ENCODE data around the gene FHIT. TPM values are rescaled to one million over a fixed set of nuclear protein-coding genes. Genes with fewer than 3 reads are reported as not detected.

FHIT gene
- total and polyA plus RNA-seq, 2 experiments from 2014 or later = 0.22 to 0.90 TPM

DNA sequence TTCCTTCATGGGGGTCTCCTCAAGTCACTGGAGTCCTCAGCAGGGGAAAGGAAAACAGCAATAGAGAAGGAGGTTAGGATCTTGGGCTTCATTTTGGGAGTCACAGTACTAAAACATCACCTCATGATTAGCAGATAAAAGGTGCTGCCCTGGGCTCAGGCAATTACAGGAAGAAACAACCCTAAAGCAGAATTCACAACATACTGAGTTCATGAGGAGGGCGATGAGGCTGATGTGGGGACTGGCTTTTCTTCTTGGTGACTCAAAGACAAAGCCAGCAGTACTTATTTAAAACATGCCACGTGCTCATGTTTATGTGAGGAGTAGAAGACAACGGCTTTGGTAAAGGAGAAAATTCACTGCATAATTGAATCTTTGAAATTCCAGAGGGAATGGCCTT lies 1379.1 kb downstream of the FHIT start:
- in situ Hi-C loops (cut with MboI) = loop anchor here (25.0 kb wide), 3 partner anchors 285 to 1060 kb away; no protein-coding TSS in a partner anchor
- H3K79me2 ChIP-seq (ENCODE audit: insufficient read depth) = no peaks in the 10 kb centered on the region
- no peak overlapping the region for H3K4me3 ChIP-seq

DNA sequence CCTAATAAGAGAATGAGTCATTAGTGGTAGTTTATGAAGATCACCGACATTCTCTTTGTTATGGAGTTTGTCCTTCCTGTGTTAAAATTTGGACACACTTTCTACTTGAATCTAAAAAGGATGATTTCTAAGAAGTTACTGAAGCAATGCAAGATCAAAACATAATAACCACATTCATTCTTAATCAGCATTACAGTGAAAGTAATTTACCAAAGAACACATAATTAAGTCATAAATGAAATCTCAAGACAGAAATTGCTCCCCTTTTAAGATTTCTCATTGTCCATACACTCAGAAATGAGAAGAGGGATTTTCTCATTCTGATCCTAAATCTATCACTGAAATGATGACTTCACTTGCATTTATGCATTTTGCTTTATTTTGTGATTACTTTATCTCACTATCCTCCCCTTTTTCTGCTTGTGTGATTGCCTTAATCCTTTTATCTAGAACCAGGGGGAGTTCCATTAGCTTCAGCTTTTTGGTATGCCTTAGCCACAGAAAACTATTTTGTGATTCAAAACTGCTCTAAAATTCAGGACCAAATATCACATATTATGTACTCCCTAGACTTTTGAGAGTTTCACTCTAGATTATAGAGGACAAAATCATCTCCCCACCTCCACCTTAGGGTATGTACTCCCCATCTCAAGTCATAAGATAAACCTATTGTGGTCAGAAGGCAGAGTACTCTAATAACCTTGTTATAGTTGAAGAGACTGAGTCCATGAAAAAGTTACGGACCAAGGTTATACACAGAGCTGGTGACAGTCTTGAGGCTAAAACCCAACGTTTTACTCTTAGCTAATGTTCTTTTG lies 1383.9 kb downstream of the FHIT start:
- H3F3A ChIP-seq (ENCODE audit: insufficient read depth) = no peaks in the 10 kb centered on the region
- DNase-seq = no peak
- H4K20me1 ChIP-seq (ENCODE audit: insufficient read depth) = no peaks in the 10 kb centered on the region
- TF ChIP-seq EZH2phosphoT487 (IDR thresholded peaks at IDR 0.05; ENCODE audit: insufficient read depth, low read depth) (no peak), EZH2 (IDR thresholded peaks at IDR 0.05; ENCODE audit: insufficient read depth, poor library complexity, severe bottlenecking) (no peak)
- H3K4me3 ChIP-seq = no peak overlapping the region
- H3K9ac ChIP-seq = no peak overlapping the region
- no peaks in the 10 kb centered on the region for H3K9me3 ChIP-seq (ENCODE audit: low read depth)
- 50 to 53% methylated on average over 3 of the region's 3 CpGs for WGBS, 2 experiments (ENCODE audit: low coverage in 1 of 2, low lambda C conversion rate in 2 of 2, missing lambda C conversion rate in 2 of 2)
- no peaks in the 10 kb centered on the region for H3K9me2 ChIP-seq (ENCODE audit: insufficient read depth)
- no peak overlapping the region for H3K27ac ChIP-seq
- H3K79me2 ChIP-seq (ENCODE audit: insufficient read depth) = no peaks in the 10 kb centered on the region
- H3K27me3 ChIP-seq (replicated peaks; ENCODE audit: insufficient read depth) = no peaks in the 10 kb centered on the region; the same call in 1 of the 2 replicates
- no peak overlapping the region for H3K4me2 ChIP-seq (ENCODE audit: unreplicated experiment)
- H3K36me3 ChIP-seq (ENCODE audit: low read depth) = no peaks in the 10 kb centered on the region
- no peaks in the 10 kb centered on the region for H3K4me1 ChIP-seq (ENCODE audit: insufficient read depth)
- in situ Hi-C loops (cut with MboI) = loop anchor here (25.0 kb wide), 3 partner anchors 280 to 1055 kb away; no protein-coding TSS in a partner anchor
- no peak overlapping the region for H2AFZ ChIP-seq

More for the DNA sequence above, 1379.1 kb downstream of the FHIT start:
- H3K36me3 ChIP-seq (ENCODE audit: low read depth) = no peaks in the 10 kb centered on the region
- 10 to 26% methylated on average over 3 of the region's 3 CpGs for WGBS, 2 experiments (ENCODE audit: low coverage in 1 of 2, low lambda C conversion rate in 2 of 2, missing lambda C conversion rate in 2 of 2)
- H3K27ac ChIP-seq = no peak overlapping the region
- no peak overlapping the region for H2AFZ ChIP-seq
- no peaks in the 10 kb centered on the region for H3K9me2 ChIP-seq (ENCODE audit: insufficient read depth)
- no peak overlapping the region for H3K4me2 ChIP-seq (ENCODE audit: unreplicated experiment)
- TF ChIP-seq EZH2phosphoT487 (IDR thresholded peaks at IDR 0.05; ENCODE audit: insufficient read depth, low read depth) (no peak), EZH2 (IDR thresholded peaks at IDR 0.05; ENCODE audit: insufficient read depth, poor library complexity, severe bottlenecking) (no peak)
- no peaks in the 10 kb centered on the region for H3K4me1 ChIP-seq (ENCODE audit: insufficient read depth)
- H3F3A ChIP-seq (ENCODE audit: insufficient read depth) = no peaks in the 10 kb centered on the region
- no peaks in the 10 kb centered on the region; the same call in 1 of the 2 replicates for H3K27me3 ChIP-seq (replicated peaks; ENCODE audit: insufficient read depth)
- DNase-seq = no peak
- H3K9me3 ChIP-seq (ENCODE audit: low read depth) = no peaks in the 10 kb centered on the region
- H3K9ac ChIP-seq = no peak overlapping the region
- no peaks in the 10 kb centered on the region for H4K20me1 ChIP-seq (ENCODE audit: insufficient read depth)

DNA sequence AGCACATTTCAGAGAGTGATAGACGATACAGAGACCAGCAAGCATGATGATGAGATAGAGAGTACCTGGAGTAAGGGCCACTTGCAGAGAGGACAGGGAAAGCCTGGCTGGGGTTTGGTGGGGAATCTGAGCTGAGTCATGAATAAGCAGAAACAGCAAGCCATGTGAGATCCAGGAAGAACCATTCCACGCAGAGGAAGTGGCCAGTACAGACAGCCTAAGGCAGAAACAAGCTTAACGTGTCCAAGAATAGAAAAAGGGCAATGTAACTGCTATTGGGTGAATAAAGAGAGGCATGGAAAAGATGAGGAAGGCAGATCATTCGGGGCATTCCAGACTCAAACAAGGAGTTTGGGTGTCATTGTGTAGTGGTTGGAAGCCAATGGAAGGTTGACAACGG lies 1385.2 kb downstream of the FHIT start:
- H3K9me3 ChIP-seq (ENCODE audit: low read depth) = no peaks in the 10 kb centered on the region
- H2AFZ ChIP-seq = no peak overlapping the region
- H3F3A ChIP-seq (ENCODE audit: insufficient read depth) = no peaks in the 10 kb centered on the region
- no peak for DNase-seq
- no peak overlapping the region for H3K9ac ChIP-seq
- H3K79me2 ChIP-seq (ENCODE audit: insufficient read depth) = no peaks in the 10 kb centered on the region
- H3K9me2 ChIP-seq (ENCODE audit: insufficient read depth) = no peaks in the 10 kb centered on the region
- TF ChIP-seq EZH2 (IDR thresholded peaks at IDR 0.05; ENCODE audit: insufficient read depth, poor library complexity, severe bottlenecking) (no peak), EZH2phosphoT487 (IDR thresholded peaks at IDR 0.05; ENCODE audit: insufficient read depth, low read depth) (no peak)
- in situ Hi-C loops (cut with MboI) = loop anchor here (25.0 kb wide), 3 partner anchors 279 to 1054 kb away; no protein-coding TSS in a partner anchor
- H3K4me2 ChIP-seq (ENCODE audit: unreplicated experiment) = no peak overlapping the region
- no peak overlapping the region for H3K27ac ChIP-seq
- H3K36me3 ChIP-seq (ENCODE audit: low read depth) = no peaks in the 10 kb centered on the region
- H3K27me3 ChIP-seq (replicated peaks; ENCODE audit: insufficient read depth) = no peaks in the 10 kb centered on the region
- no peaks in the 10 kb centered on the region for H4K20me1 ChIP-seq (ENCODE audit: insufficient read depth)
- H3K4me1 ChIP-seq (ENCODE audit: insufficient read depth) = no peaks in the 10 kb centered on the region
- 35 to 47% methylated on average over 5 of the region's 5 CpGs for WGBS, 2 experiments (ENCODE audit: low coverage in 1 of 2, low lambda C conversion rate in 2 of 2, missing lambda C conversion rate in 2 of 2)
- H3K4me3 ChIP-seq = no peak overlapping the region

DNA sequence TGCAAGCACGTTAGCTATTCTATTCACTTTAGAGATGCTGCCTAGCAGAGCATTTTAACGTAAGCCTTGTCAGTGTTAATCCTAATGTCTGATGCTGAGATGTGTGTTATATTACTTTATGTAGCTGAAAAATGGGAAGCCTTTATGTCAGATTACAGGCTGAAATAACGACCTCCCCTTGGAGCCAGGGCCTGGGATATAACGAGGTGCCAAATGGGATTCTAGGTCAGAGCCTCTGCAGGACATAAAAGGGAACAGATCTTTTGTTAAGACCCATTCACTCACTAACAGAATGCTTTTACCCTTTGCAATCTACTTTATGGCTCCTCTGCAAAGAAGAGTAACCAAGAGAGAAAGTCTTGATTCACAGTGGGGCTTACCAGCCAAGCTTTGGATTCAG lies 1385.9 kb downstream of the FHIT start:
- Histone ChIP-seq H3K9me2 (ENCODE audit: insufficient read depth) (no peaks in the 10 kb centered on the region), H3F3A (ENCODE audit: insufficient read depth) (no peaks in the 10 kb centered on the region), H3K27me3 (replicated peaks; ENCODE audit: insufficient read depth) (no peaks in the 10 kb centered on the region), H3K9ac (no peak overlapping the region), H3K4me2 (ENCODE audit: unreplicated experiment) (no peak overlapping the region), H3K4me1 (ENCODE audit: insufficient read depth) (no peaks in the 10 kb centered on the region), H3K9me3 (ENCODE audit: low read depth) (no peaks in the 10 kb centered on the region), H3K27ac (no peak overlapping the region), H2AFZ (no peak overlapping the region), H3K79me2 (ENCODE audit: insufficient read depth) (no peaks in the 10 kb centered on the region), H3K4me3 (no peak overlapping the region), H4K20me1 (ENCODE audit: insufficient read depth) (no peaks in the 10 kb centered on the region), H3K36me3 (ENCODE audit: low read depth) (no peaks in the 10 kb centered on the region)
- in situ Hi-C loops (cut with MboI) = loop anchor here (25.0 kb wide), 3 partner anchors 278 to 1053 kb away; no protein-coding TSS in a partner anchor
- no peak for DNase-seq
- no peak for TF ChIP-seq EZH2 (IDR thresholded peaks at IDR 0.05; ENCODE audit: insufficient read depth, poor library complexity, severe bottlenecking)
- TF ChIP-seq EZH2phosphoT487 (IDR thresholded peaks at IDR 0.05; ENCODE audit: insufficient read depth, low read depth) = no peak
- 32 to 41% methylated on average over 4 of the region's 4 CpGs for WGBS, 2 experiments (ENCODE audit: low coverage in 1 of 2, low lambda C conversion rate in 2 of 2, missing lambda C conversion rate in 2 of 2)

Data from GM23248 (cell line).